Activated CD4-positive, alpha-beta T cell treated with anti-CD3 and anti-CD28 coated beads, Interleukin-2, amount 50 U/mL, for 1 hour (primary cell): ENCODE results near the gene TNIP3.
"Not testable (repeated sequence)": the region's sequence is repeated elsewhere in the genome, so short reads cannot be mapped to it uniquely, and the experiment has no call there.

Experiments used
- DNase-seq: peaks from one replicate; pipeline ENCODE4 v3.0.0-alpha.2; 2020

TNIP3 gene

DNA sequence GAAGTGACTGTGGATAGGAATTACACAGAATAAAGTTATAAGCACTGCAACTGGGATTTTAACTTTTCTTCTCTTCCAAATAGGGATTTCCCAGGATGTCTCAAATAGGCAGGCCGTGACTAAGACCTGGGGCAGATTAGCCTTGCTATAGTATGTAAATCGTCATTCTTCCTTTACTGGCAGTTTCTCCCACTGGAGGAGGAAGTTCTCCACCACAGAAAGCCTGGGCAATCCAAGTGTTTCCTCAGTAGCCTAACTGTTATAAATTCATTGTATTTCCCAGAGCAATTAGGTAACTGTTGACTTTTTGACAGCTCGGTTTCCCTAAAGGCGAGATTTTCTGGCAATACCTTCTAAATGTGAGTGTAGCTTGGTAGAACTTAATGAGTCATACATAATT lies at the start of gene TNIP3:
Gene TNIP3 (minus strand): TSS at position 31 of the 400 bp plus-strand sequence. CDS start 196 bp downstream, outside the sequence.
- no peak for DNase-seq

GRCh38 chr4:121212806-121213205 lies 48.7 kb upstream of the TNIP3 start:
- no peak for DNase-seq

DNA sequence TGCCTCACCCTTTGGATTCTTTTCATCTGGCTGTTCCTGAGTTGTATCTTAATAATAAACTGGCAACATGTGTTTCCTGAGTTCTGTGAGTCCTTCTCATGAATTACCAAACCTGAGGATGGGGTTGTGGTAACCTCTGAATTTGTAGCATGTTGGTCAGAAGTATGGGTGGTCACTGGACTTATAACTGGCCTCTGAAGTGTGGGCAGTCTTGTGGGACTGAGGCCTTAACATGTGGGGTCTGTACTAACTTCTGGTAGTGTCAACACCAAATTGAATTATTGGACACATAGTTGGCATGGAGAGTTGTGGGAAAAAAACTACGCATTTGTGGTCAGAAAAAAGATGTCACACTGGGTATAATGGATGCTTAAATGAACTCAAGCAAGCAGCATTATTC lies 45.0 kb upstream of the TNIP3 start:
- DNase-seq: no peak

GRCh38 chr4:121208244-121209007 lies 44.3 kb upstream of the TNIP3 start:
- no peak for DNase-seq

DNA sequence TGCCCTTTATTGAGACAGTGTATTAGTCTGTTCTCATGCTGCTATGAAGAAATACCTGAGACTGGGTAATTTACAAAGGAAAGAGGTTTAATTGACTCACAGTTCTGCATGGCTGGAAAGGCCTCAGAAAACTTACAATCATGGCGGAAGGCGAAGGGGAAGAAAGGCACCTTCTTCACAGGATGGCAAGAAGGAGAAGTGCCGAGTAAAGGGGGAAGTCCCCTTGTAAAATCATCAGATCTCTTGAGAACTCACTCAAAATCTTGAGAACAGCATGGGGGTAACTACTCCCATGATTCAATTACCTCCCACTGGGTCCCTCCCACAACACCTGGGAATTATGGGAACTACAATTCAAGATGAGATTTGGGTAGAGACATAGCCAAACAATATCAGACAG lies 41.7 kb upstream of the TNIP3 start:
- not testable (repeated sequence) for DNase-seq

DNA sequence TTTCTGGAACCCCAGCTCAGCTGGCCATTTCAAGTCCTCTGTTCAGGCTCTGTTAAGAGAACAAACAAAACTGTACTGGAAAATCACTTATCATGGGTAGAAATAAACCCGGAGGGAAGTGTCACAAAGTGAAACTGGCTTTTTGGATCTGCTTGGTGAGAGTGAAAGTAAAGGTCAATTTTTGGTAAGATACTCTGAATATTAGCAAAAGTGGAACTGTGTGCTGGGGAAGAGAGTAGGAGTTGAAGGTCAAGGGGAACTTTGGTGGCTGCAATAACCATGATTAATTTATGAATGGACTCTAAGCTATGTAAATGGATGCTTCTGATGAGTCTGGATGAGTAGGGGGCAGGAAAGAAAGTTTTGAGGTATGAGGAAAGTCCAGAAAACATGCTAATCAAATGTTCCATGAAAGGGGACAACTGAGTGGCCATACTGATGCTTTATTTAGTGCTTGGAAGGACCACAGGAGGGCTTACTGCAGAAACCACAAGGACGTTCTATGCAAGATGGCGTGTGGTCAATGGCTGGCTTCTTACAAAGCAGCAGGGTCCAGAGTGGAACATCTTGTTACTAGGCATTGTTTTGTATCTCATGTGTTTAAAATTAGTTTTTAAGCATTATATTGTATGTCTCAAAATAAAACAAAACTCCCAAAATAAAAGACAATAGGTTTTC lies 36.8 kb upstream of the TNIP3 start:
- DNase-seq: no peak

DNA sequence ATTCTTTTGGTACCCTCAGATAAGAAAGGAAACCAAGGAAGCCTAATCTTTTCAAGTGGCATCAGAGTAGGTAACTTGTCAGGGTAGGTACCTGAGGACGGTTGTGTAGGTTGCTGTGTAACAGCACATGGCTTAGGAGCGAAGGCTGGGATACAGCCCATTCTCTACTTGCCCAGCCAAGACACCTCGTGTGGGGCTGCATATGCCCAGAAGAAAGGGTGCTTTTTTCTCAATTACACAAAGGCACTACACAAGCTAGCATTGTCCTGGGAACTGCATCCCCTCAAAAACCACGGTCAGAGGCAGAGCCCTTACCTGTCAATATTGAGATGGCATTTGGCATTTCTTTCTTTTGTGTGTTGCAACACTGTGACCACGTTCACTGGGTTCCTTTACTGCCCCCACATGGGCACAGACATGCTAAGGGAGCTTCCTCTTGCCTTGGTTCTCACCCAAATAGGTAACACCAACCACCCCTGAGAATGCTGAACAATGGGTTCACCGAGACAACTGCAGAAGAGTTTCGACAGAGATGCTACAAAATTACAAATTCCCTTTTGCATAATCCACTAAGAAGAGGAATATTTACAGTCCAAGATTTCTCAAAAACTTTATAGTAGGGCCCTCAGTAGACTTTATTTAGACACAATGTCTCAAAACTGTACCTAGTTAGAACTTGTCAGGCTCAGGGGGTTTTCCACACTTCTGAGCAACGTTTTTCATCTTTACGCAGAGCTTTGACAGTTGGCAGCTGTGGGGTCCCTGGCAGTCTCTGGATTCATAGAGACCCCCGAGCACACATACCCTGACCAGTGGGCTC lies 35.8 kb upstream of the TNIP3 start:
- DNase-seq: peak; percentile 13

DNA sequence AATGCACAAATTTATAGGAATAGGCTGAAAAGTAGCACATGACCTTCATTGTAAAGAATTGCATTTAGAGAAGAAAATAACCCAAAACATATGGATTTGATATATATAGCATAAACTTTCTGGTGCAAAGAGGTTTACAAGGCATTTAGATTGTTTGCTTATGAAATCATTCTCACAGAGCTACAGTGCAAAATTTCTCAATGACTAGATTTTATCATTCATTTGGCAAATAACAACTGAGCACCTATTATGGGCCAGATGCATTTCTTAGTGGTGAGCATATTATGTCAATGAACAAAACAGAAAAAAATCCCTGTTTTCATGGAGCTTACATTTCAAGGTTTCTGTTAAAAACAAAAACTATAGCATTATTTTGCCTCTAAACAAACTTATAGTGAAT lies 34.1 kb upstream of the TNIP3 start:
- DNase-seq: no peak

- DNase-seq: no peak
Measured at GRCh38 chr4:121195649-121196048, 31.5 kb upstream of the TNIP3 start.

DNA sequence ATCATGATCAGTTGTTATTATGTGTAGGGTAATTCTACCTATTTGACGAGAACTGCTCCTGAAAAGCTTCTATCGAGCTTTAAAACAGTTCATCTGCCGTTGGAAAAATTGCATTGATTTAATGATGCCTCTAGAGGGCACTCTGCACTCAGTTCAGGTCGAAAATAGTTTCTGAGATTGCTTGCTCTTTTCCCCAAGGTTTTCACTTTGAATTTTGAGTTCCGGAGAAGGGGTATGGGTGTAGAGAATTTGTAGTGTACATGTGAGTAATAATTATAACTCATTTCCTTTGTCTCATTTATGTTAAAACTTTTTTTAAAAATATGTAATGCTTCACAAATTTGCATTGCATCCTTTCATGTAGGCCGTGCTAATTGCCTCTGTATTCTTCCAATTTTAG lies 28.4 kb upstream of the TNIP3 start:
- no peak for DNase-seq

- DNase-seq: no peak
Measured at GRCh38 chr4:121192013-121192412, 27.9 kb upstream of the TNIP3 start.

DNA sequence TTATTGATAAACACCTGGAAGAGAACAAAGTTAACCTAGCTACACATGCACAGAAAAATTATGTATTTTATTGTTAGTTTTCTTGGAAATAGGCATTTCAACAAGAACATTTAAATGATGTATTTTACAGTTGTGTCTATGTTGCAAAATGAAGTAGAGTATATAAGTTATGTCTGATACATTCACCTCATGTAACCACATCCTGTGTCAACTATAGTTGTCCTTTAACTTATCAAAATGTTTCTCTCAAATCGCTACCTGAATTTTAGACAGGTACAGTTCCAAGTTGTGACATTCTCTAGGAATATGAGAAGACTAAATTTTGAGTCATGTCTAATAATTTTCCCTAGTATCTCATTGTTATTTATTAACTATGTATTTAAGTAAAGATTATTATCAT lies 27.2 kb upstream of the TNIP3 start:
- DNase-seq: no peak

DNA sequence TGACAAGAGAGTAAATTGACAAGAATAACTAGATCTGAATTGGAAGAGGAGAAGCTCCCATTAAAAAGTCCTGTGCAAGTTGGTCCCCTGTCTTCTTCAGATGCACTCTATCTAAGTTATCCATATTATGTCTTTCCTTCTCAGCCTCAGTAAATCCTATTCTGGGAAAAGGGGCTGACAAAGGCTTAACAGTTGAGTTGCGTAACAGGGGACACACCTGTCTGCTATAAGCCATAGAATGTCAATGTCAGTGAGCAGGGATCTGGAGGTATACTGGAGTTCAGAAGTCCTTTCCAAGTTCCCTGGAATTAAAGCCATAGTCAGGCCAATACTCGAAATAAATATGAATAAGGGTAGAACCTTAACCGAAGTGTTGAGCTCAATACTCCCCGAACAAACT lies 26.3 kb upstream of the TNIP3 start:
- DNase-seq: no peak

DNA sequence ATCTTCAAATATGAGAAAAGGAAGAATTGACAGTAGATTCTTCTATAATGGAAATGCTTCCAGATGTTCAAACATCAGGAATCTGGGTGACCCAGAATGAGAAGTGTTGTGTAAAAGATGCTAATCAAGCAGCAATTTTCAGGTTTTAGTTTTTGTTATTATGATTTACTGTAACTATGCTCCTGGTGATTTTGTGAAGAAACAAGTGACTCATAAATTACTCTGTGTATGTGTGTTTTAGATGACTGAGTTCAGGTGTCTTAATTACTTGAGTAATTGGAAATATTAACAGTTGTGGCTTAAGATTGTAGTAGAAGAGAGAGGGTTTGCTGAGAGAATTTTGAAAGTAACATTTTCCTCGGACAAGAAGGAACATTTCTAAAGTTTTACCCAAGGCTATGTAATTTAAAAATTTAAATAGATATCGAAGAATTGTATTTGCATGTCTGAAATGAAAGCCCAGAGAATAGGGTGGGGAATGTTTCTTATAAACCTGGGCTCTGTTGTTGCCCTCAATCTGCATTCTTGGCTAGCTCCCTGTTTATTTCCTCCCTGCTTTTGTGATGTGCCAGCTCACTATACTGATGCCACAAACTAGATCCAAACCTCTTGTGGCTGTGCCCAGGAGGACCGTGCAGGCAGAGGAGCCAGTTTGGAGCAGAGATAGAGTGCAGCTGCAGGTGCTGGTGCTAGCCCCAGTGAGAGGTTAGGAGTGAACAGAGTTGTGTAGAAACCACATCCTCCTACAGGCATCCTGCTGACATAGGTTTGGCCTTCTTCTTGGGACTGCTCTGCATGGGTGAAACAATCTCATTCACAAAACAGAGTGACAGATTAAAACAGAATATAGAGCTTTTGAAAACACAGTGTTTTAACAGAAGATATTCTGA lies 25.4 kb upstream of the TNIP3 start:
- peak; percentile 38 for DNase-seq

DNA sequence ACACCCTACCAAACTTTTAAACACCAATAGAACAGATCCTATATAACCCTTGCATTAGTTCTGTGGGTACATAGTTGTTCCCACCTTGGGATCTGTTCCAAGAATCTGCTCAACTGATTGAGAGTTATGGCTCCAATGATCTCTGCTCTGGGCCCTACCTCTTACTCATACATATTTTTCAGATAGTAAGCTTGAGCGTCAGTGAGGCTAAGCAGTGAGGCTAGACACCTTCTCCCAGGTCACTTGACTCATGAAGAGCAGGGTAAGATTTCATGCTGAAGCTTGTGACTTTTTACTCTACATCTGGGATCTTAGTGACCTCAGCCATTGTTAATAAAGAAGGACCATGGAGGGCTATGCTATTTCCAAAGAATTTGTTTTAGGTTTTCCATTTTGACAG lies 23.1 kb upstream of the TNIP3 start:
- DNase-seq: no peak

GRCh38 chr4:121185960-121186359 lies 21.8 kb upstream of the TNIP3 start:
- DNase-seq: no peak

GRCh38 chr4:121183989-121184388 lies 19.9 kb upstream of the TNIP3 start:
- no peak for DNase-seq

DNA sequence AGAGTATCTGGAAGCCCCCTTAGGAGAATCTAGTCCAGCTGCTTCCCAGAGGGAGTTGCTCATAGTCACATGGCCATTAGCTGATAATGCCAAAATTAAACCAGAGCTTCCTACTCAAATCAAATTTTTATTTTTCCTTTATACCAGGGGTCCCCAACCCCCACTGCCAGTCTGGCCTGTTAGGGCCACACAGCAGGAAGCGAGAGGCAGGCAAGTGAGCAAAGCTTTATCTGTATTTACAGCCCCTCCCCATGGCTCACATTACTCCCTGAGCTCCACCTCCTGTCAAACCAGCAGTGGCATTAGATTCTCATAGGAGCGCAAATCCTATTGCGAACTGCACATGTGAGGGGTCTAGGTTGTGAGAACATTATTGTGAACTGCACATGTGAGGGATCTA lies 19.2 kb upstream of the TNIP3 start:
- no peak for DNase-seq

DNA sequence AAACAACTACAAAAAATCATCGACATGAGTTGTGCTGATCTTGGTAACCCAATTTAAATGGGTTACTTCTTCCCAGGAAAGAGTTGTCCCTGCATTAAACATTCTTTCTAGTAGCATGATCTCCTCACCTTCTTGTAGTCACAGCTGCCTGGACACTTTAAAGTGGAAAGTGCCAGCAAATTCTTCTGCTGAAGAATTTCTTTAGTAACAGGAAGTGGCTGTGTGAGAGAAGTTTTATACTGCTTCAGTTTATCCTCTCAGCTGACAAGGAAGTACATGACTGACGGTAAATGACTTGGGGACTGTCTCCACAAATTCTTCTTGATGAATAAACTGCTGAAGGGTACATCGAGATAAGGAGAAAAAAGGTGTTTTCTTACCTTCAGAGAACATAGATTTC lies 18.2 kb upstream of the TNIP3 start:
- DNase-seq: no peak

DNA sequence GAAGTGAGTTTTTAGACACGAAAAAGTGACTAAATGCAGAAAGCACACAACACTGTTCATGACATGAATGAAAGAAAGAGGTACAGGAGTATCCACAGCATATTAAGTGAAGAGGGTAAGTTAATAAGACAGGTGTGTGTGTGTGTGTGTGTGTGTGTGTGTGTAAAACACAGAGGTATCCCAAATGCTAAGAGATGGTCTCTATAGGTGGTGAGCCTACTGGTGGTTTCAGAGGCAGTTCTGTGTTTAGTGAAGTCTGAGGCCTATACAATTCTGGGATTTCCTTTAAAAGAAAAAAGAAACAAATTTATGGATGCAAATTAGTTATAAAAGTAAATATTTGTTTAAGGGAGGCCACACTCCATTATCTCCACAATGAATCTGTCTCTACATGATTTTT lies 17.4 kb upstream of the TNIP3 start:
- DNase-seq: no peak

DNA sequence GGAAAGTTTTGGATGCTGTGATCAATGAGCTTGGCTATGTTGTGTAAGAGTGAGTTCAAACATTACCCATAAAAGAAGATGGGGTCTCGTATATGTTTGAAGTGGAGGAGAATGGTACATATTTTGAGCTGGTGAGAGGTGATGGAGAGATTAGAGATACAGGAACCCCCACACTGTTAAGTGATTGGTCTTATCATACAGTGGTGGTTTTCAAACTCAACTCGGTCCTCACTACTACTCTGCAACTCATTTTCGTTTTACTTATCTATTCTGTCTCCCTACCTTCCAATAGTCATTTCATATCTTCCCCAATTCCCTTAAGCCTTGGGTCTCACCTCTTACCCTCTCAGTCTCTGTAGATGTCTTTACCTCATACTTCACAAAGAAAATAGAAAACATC lies 16.4 kb upstream of the TNIP3 start:
- DNase-seq: no peak

- no peak for DNase-seq
Measured at GRCh38 chr4:121177246-121178137, 13.4 kb upstream of the TNIP3 start.
